ENCODE measurements around the gene PSMB8.

Gene PSMB8

DNA sequence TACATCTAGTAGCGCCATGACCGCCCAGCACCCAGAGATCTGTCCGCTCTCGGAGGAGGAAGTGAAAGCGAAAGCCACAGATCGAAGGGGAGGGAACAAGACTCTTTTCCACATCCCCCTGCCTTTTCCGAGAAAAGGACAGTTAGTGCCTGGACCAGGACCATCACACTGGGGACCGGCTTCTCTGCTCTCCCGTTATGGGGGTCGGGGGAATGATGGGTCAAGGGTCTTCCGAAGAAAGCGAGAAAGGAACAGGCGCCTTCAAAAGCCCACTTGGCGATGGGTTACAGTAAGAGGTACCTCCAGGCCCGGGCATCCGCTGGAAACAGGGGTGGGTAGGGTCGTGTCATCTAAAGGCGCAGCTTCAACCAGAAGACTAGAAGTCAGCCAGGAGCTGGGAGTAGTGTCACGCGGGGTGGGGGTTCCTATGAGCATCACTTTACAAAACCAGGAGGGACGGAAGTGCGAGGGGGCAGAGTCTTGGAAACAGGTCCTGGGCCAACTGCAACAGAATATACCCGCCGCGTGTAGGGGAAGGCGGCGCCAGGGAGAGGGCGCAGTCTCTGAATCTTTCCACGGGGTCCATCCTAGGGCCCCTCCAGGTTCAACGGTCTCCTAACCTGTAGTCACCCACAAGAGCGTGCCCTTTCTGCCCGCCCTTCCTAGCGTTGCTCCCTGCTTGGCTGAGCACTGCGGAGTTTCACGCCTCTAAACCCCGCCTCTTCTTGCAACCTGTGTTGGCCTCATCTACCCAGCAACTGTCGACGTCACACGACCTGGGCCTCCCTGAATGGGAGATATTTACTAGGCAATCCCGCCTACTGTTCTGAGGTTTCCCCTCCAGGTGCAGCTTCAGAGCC lies at the start of gene PSMB8:
Gene PSMB8, minus strand, starts transcription at position 69 of the 860 bp plus-strand sequence. Its CDS starts 51 bp downstream, at position 18.
- TF ChIP-seq, protein P1, sequence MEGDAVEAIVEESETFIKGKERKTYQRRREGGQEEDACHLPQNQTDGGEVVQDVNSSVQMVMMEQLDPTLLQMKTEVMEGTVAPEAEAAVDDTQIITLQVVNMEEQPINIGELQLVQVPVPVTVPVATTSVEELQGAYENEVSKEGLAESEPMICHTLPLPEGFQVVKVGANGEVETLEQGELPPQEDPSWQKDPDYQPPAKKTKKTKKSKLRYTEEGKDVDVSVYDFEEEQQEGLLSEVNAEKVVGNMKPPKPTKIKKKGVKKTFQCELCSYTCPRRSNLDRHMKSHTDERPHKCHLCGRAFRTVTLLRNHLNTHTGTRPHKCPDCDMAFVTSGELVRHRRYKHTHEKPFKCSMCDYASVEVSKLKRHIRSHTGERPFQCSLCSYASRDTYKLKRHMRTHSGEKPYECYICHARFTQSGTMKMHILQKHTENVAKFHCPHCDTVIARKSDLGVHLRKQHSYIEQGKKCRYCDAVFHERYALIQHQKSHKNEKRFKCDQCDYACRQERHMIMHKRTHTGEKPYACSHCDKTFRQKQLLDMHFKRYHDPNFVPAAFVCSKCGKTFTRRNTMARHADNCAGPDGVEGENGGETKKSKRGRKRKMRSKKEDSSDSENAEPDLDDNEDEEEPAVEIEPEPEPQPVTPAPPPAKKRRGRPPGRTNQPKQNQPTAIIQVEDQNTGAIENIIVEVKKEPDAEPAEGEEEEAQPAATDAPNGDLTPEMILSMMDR (IDR thresholded peaks at IDR 0.05; ENCODE audit: insufficient read depth, low read depth, low read length, missing control alignments) = peak; percentile 13
- DNase-seq (ENCODE audit: low read depth) = peak; percentile 99
- H3K4me3 ChIP-seq (ENCODE audit: low read length) = peak within 1 kb of the TSS; percentile 84

DNA sequence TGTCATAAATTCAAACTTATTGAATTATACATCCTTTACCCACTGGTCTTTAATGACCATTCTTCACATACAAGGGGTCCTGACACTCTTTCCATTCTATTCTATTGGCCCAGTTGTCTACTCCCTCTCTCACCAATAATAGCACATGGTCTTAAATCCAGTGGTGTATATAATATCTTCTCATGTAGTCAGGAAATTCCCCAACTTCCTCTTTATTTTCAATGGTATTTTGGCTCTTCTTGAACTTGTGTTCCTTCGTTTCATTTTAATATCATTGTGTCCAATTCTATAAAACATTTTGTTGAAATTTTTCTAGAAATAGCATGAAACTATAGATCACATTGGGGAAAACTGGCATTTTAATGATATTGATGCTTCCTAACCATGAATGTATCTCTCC lies 47.0 kb upstream of the PSMB8 start:
- TF ChIP-seq, protein P1 (IDR thresholded peaks at IDR 0.05; ENCODE audit: insufficient read depth, low read depth, low read length, missing control alignments) = no peak
- no peak for DNase-seq (ENCODE audit: low read depth)
- no peak overlapping the region for H3K4me3 ChIP-seq (ENCODE audit: low read length)

DNA sequence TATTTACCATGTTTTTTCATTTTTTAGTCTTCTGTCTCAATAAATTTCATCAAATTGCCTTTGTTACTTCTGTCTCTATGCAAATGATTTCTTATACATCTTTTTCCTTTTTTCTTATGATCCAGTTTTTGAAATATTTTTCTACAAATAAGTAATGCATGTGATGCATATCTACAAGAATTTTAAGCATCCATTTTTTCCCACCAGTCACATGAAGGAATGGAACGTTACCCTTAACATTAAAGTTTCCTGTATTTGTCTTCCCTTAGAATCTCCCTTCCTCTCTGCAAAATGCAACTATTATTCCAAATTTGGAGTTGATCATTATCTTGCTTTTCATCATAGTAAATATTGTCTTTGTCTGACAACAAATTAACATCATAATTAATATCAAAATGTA lies 45.7 kb upstream of the PSMB8 start:
- H3K4me3 ChIP-seq (ENCODE audit: low read length) = no peak overlapping the region
- TF ChIP-seq, protein P1 (IDR thresholded peaks at IDR 0.05; ENCODE audit: insufficient read depth, low read depth, low read length, missing control alignments) = no peak
- no peak for DNase-seq (ENCODE audit: low read depth)

DNA sequence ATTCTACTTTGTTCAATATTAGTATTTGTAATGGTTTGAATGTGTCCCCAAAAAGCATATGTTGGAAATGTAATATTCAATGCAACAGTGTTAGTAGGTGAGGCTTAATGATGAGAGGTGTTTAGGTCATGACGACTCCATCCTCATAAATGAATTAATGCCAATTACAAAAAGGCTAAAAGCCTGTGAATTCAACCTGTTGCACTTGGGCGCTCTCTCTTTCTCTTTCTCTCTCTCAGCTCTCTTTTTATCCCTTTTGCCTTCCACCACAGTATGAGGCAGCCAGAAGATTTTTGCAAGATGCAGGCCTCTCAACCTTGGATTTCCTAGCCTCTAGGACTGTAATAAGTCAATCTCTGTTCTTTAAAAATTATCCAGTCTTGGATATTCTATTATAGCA lies 44.7 kb upstream of the PSMB8 start:
- no peak for DNase-seq (ENCODE audit: low read depth)
- no peak overlapping the region for H3K4me3 ChIP-seq (ENCODE audit: low read length)
- TF ChIP-seq, protein P1 (IDR thresholded peaks at IDR 0.05; ENCODE audit: insufficient read depth, low read depth, low read length, missing control alignments) = no peak

DNA sequence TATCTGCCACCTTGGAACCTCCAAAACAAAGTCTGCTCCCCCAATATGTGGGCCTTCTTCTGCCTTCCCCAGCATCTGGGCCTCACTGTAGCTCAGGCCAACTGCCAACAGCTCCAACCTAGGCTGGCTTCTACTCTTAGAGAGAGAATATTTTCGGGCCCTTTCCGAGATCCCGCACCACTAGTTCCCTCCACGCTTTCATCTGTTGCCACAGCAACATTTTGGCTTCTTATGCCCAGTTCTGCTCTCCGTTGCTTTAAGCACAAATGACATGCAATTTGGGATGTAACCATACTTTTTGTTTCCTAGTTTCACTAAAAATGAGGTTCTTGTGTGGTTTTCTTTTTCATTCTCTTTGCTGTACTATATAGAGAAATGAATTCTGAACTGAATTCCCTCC lies 43.8 kb upstream of the PSMB8 start:
- no peak overlapping the region for H3K4me3 ChIP-seq (ENCODE audit: low read length)
- no peak for DNase-seq (ENCODE audit: low read depth)
- TF ChIP-seq, protein P1 (IDR thresholded peaks at IDR 0.05; ENCODE audit: insufficient read depth, low read depth, low read length, missing control alignments) = no peak

DNA sequence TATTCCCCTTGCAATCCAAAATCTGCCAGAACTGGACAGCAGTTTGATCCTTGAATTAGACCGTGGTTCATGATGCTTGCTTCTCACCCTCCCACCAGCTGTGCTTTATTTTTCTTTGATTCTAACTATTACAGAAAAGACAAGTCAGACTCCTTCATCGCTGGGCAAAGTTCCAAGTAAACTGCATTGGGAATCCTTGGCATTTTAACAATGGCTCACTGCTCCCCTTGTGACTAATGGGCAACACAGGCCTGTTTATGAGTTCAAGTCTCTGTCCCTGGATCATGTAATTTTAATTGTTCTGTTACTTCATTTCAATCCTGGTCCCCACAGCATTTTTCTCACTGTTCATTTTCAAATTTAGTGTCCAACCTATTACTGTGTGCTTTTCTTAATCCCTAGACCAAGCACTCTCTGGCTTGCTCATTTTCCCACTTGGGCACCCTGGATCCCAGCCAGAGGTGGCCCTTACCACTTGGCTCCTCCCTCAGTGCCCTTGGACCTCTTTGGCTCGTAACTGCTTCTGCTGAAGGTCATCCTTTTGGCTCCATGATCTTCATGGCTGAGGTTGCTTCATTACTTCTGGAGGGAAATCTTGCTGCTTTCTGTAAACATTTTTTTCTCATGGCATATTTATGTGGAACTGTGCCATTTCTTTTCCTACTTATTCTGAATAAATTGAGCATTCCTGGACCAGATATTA lies 43.0 kb upstream of the PSMB8 start:
- no peak overlapping the region for H3K4me3 ChIP-seq (ENCODE audit: low read length)
- TF ChIP-seq, protein P1 (IDR thresholded peaks at IDR 0.05; ENCODE audit: insufficient read depth, low read depth, low read length, missing control alignments) = no peak
- DNase-seq (ENCODE audit: low read depth) = peak; percentile 67

Measured in epithelial cell of esophagus (primary cell).